Stomach (tissue), 4 donors: ENCODE data around the gene ACRBP.
A peak's percentile ranks its signal among the peaks of the same experiment; 100 is the strongest.

Experiments
- CTCF ChIP-seq, 7 experiments: fragments of 450-650 bp in 4 of 7; fragments of 200-600 bp in 3 of 7; sonication (generic) in 3 of 7; IDR thresholded peaks; one replicate each; pipeline ENCODE4 v1.5.1; 2016 to 2019; ENCODE audit warnings: antibody characterized with exemption in 7 of 7, control low read depth in 2 of 7, mild to moderate bottlenecking in 1 of 7
- EP300 ChIP-seq: sonication (generic); formaldehyde crosslinking; IDR thresholded peaks from one replicate; pipeline ENCODE4 v1.6.1; 2017; ENCODE audit warnings: antibody characterized with exemption
- POLR2A ChIP-seq, 4 donors: fragments of 450-650 bp; IDR thresholded peaks; one replicate each; pipeline ENCODE4 v1.6.1; 2016; ENCODE audit warnings: antibody characterized with exemption in 4 of 4, control low read depth in 2 of 4, mild to moderate bottlenecking in 1 of 4, moderate library complexity in 1 of 4
- POLR2AphosphoS5 ChIP-seq, 3 donors: sonication (generic); formaldehyde crosslinking; IDR thresholded peaks; one replicate each; pipeline ENCODE4 v1.6.1; 2016; ENCODE audit warnings: antibody characterized with exemption in 3 of 3

GRCh38 chr12:6631549-6631961, 15.7 kb downstream of the ACRBP start:
- no peak for TF ChIP-seq CTCF (IDR thresholded peaks at IDR 0.05)
- TF ChIP-seq POLR2A (IDR thresholded peaks at IDR 0.05) = peak in 1 of 4 donors; percentile 16
- TF ChIP-seq POLR2AphosphoS5 (IDR thresholded peaks at IDR 0.05) = peak in 2 of 3 donors; percentile 71 to 83
- TF ChIP-seq EP300 = no peak
